ENCODE results near the gene MDGA2. TPM values are rescaled to one million over a fixed set of nuclear protein-coding genes. Genes with fewer than 3 reads are reported as not detected.
A peak's percentile ranks its signal among the peaks of the same experiment; 100 is the strongest.
"Not testable (repeated sequence)": the region's sequence is repeated elsewhere in the genome, so short reads cannot be mapped to it uniquely, and the experiment has no call there.

The MDGA2 gene
- total RNA-seq, 6 donors from 2014 or later = 0.61 TPM; not detected in 5

GRCh38 chr14:47194055-47194454, 481.4 kb downstream of the MDGA2 start:
- ATAC-seq (ENCODE audit: low FRiP score in 2 of 2) = no peak

GRCh38 chr14:47192203-47192602, 483.2 kb downstream of the MDGA2 start:
- H3K4me1 ChIP-seq; H3K36me3 ChIP-seq; DNase-seq; H3K27me3 ChIP-seq; H3K27ac ChIP-seq; H3K4me3 ChIP-seq; ATAC-seq (ENCODE audit: low FRiP score in 2 of 2); H3K9me3 ChIP-seq: not testable (repeated sequence)
- WGBS, 2 donors = 88 to 92% methylated on average over 7 of the region's 7 CpGs

More at GRCh38 chr14:47194055-47194454, 481.4 kb downstream of the MDGA2 start:
- Histone ChIP-seq H3K27me3 (no peaks in the 10 kb centered on the region), H3K36me3 (no peaks in the 10 kb centered on the region), H3K4me1 (no peaks in the 10 kb centered on the region), H3K27ac (no peak overlapping the region), H3K9me3 (no peaks in the 10 kb centered on the region), H3K4me3 (no peak overlapping the region)
- WGBS, 2 donors = 43 to 53% methylated on average over 1 of the region's 1 CpG
- TF ChIP-seq POLR2A (IDR thresholded peaks at IDR 0.05) (no peak), EP300 (IDR thresholded peaks at IDR 0.05) (no peak), POLR2AphosphoS5 (IDR thresholded peaks at IDR 0.05) (no peak), CTCF (IDR thresholded peaks at IDR 0.05) (no peak)
- DNase-seq = no peak

- WGBS, 2 donors = 85 to 99% methylated on average over 2 of the region's 2 CpGs
- peak in 1 of 2 donors; percentile 63 for ATAC-seq (ENCODE audit: low FRiP score in 2 of 2)
Observed at GRCh38 chr14:47191700-47192099, 483.7 kb downstream of the MDGA2 start.

GRCh38 chr14:47189911-47190484, 485.4 kb downstream of the MDGA2 start:
- TF ChIP-seq POLR2AphosphoS5 (IDR thresholded peaks at IDR 0.05) (no peak), EP300 (IDR thresholded peaks at IDR 0.05) (no peak), POLR2A (IDR thresholded peaks at IDR 0.05) (no peak), CTCF (IDR thresholded peaks at IDR 0.05) (no peak)
- Histone ChIP-seq H3K36me3 (no peaks in the 10 kb centered on the region), H3K27me3 (no peaks in the 10 kb centered on the region), H3K4me3 (no peak overlapping the region), H3K4me1 (no peaks in the 10 kb centered on the region), H3K27ac (no peak overlapping the region), H3K9me3 (no peaks in the 10 kb centered on the region)
- DNase-seq = no peak
- ATAC-seq (ENCODE audit: low FRiP score in 2 of 2) = no peak
- WGBS, 2 donors = 82 to 91% methylated on average over 5 of the region's 5 CpGs

More at GRCh38 chr14:47191700-47192099, 483.7 kb downstream of the MDGA2 start:
- Histone ChIP-seq H3K27me3 (no peaks in the 10 kb centered on the region), H3K27ac (no peak overlapping the region), H3K4me3 (no peak overlapping the region), H3K9me3 (no peaks in the 10 kb centered on the region), H3K4me1 (no peaks in the 10 kb centered on the region), H3K36me3 (no peaks in the 10 kb centered on the region)
- TF ChIP-seq CTCF (IDR thresholded peaks at IDR 0.05) = no peak
- no peak for TF ChIP-seq POLR2A (IDR thresholded peaks at IDR 0.05)
- TF ChIP-seq EP300 (IDR thresholded peaks at IDR 0.05) = no peak
- TF ChIP-seq POLR2AphosphoS5 (IDR thresholded peaks at IDR 0.05) = no peak
- no peak for DNase-seq

GRCh38 chr14:47186486-47186885, 488.9 kb downstream of the MDGA2 start:
- DNase-seq = no peak
- TF ChIP-seq POLR2AphosphoS5 (IDR thresholded peaks at IDR 0.05) (no peak), EP300 (IDR thresholded peaks at IDR 0.05) (no peak), CTCF (IDR thresholded peaks at IDR 0.05) (no peak), POLR2A (IDR thresholded peaks at IDR 0.05) (no peak)
- 56 to 63% methylated on average over 2 of the region's 2 CpGs for WGBS, 2 donors
- Histone ChIP-seq H3K4me1 (no peaks in the 10 kb centered on the region), H3K4me3 (no peak overlapping the region), H3K36me3 (no peaks in the 10 kb centered on the region), H3K9me3 (no peaks in the 10 kb centered on the region), H3K27ac (no peak overlapping the region), H3K27me3 (no peaks in the 10 kb centered on the region)
- ATAC-seq (ENCODE audit: low FRiP score in 2 of 2) = no peak

Measured in upper lobe of left lung (tissue), 6 donors.